ENCODE results near the gene RNMT.
"Not testable (repeated sequence)": the region's sequence is repeated elsewhere in the genome, so short reads cannot be mapped to it uniquely, and the experiment has no call there.

The RNMT gene

DNA sequence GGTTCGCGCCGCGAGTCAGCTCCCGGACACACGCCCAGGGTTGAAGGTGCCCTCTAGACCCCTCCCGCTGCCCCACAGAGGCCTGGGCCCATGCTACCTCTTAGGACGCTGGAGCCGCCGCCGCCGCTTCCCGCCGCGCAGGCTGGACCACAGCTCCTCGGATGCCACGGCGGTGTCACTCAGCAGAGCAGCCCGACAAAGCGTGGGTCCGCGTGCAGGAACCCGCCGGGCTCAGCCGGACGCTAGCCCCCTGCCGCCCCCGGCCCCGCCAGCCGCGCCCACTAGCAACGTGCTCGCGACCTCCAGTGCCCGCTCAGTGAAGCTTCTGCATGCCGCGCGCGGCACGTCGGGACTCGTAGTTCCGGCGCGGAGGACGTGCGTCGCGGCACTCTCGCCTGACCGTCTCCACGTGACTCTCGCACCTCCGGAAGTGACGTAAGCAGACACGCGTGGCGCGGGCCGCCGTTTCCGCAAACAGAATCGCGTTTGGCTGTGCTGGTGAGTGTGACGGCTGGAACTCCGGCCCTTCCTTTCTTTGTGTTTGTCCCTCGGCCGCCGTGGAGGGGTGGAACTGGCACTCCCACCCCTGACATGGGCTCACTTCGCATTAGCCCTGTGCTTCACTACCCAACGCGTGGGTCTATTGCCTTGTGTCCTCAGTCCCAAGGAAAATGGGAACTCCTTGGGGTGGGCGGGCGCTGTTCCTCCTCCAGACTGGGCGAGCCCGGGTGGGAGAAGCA lies at the start of gene RNMT, which contains the start of gene FAM210A:
TSS of gene RNMT (plus strand) at position 442 of the 740 bp plus-strand sequence. CDS start 4,845 bp downstream, outside the sequence.
TSS of gene FAM210A (minus strand) at position 327 of the 740 bp plus-strand sequence. CDS start 44,481 bp downstream, outside the sequence.
- peak within 1 kb of the TSS; percentile 89 for H3K4me3 ChIP-seq (ENCODE audit: low read depth, low read length)
- DNase-seq (ENCODE audit: low read depth) = peak; percentile 90
- TF ChIP-seq, protein P1, sequence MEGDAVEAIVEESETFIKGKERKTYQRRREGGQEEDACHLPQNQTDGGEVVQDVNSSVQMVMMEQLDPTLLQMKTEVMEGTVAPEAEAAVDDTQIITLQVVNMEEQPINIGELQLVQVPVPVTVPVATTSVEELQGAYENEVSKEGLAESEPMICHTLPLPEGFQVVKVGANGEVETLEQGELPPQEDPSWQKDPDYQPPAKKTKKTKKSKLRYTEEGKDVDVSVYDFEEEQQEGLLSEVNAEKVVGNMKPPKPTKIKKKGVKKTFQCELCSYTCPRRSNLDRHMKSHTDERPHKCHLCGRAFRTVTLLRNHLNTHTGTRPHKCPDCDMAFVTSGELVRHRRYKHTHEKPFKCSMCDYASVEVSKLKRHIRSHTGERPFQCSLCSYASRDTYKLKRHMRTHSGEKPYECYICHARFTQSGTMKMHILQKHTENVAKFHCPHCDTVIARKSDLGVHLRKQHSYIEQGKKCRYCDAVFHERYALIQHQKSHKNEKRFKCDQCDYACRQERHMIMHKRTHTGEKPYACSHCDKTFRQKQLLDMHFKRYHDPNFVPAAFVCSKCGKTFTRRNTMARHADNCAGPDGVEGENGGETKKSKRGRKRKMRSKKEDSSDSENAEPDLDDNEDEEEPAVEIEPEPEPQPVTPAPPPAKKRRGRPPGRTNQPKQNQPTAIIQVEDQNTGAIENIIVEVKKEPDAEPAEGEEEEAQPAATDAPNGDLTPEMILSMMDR (IDR thresholded peaks at IDR 0.05; ENCODE audit: low read depth, low read length, missing control alignments) = no peak

DNA sequence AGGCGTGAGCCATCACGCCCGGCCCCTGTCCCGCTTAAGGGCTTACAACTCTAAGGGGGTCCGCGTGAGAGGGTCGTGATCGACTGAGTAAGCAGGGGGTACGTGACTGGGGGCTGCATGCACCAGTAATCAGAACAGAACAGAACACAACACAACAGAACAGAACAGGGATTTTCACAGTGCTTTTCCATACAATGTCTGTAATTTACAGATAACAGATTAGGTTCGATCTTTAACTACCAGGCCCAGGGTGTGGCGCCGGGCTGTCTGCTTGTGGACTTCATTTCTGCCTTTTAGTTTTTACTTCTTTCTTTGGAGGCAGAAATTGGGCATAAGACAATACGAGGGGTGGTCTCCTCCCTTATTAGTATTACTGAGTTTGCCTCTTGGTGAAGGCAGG lies 49.1 kb upstream of the RNMT start:
- H3K4me3 ChIP-seq (ENCODE audit: low read depth, low read length); DNase-seq (ENCODE audit: low read depth): not testable (repeated sequence)

- DNase-seq (ENCODE audit: low read depth) = no peak
- TF ChIP-seq, protein P1 (IDR thresholded peaks at IDR 0.05; ENCODE audit: low read depth, low read length, missing control alignments) = peak; percentile 38
- H3K4me3 ChIP-seq (ENCODE audit: low read depth, low read length) = no peak overlapping the region
These were observed 45.9 kb upstream of the RNMT start for GRCh38 chr18:13680612-13681011.

- DNase-seq (ENCODE audit: low read depth) = no peak
- no peak overlapping the region for H3K4me3 ChIP-seq (ENCODE audit: low read depth, low read length)
- TF ChIP-seq, protein P1 (IDR thresholded peaks at IDR 0.05; ENCODE audit: low read depth, low read length, missing control alignments) = no peak
These were observed 44.8 kb upstream of the RNMT start for GRCh38 chr18:13681701-13682100.

GRCh38 chr18:13684546-13684945 lies 41.9 kb upstream of the RNMT start:
- DNase-seq (ENCODE audit: low read depth) = no peak
- TF ChIP-seq, protein P1 (IDR thresholded peaks at IDR 0.05; ENCODE audit: low read depth, low read length, missing control alignments) = no peak
- no peak overlapping the region for H3K4me3 ChIP-seq (ENCODE audit: low read depth, low read length)

GRCh38 chr18:13688191-13689136 lies 38.0 kb upstream of the RNMT start:
- H3K4me3 ChIP-seq (ENCODE audit: low read depth, low read length) = no peak overlapping the region
- TF ChIP-seq, protein P1 (IDR thresholded peaks at IDR 0.05; ENCODE audit: low read depth, low read length, missing control alignments) = no peak
- DNase-seq (ENCODE audit: low read depth) = no peak

- not testable (repeated sequence) for H3K4me3 ChIP-seq (ENCODE audit: low read depth, low read length); DNase-seq (ENCODE audit: low read depth)
These were observed 36.4 kb upstream of the RNMT start for GRCh38 chr18:13690060-13690459.

GRCh38 chr18:13695337-13695736 lies 31.1 kb upstream of the RNMT start:
- not testable (repeated sequence) for DNase-seq (ENCODE audit: low read depth); H3K4me3 ChIP-seq (ENCODE audit: low read depth, low read length)
